Nucleus accumbens (tissue), 56 donors: ENCODE data around the gene DENND5B.
"Not testable (repeated sequence)": the region's sequence is repeated elsewhere in the genome, so short reads cannot be mapped to it uniquely, and the experiment has no call there.

ENCODE experiments used
- DNase-seq, 56 donors: peaks; one replicate each; lab custom pipeline; 2025; lab: John Stamatoyannopoulos, UW

Gene DENND5B

DNA sequence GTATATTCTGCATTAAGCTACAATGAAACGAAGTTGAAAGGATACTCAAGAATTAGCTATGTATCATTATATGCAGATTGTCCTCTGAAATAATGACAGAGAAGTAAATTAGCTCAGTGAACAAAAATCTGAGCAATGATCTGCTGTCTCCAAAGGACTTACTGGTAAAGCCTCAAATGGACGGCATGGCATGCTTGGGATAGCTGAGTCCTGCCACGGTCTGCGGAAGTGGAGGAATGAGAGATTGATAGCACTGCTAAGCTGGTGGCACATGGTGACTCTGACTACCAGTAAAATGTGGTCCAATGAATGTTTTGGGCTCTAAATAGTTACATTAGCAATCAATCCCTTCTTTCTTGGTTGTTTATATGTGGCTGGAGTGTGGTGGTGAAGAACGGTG lies 3.7 kb upstream of the DENND5B start:
- DNase-seq = no peak

DNA sequence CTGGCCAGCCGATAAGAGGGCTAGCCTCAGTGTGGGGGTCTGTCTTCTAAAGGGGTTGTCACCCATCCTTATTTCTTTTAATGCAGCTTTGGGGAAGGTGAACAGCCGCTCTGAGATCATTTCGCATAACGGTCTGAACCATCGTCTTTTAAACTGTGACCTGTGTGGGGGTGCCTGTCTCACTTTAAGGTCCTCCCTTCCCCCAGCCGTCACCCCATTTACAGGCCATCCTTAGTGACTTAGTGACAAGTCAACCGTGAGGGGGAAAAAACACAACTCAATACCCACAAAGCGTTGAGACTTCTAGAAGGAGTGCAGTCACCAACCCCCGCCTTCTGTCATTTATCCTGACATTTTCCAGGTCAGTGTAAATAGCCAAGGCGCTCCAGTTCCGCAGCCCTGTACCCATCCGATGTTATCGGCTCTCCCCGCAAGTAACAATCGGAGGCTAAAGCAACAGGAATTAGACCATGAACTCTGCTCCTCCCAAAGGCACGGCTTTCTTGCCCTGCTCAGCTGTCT lies 505 bp upstream of the DENND5B start:
- DNase-seq = peak in 35 of 56 donors; percentile 1 to 77 (median 53)

DNA sequence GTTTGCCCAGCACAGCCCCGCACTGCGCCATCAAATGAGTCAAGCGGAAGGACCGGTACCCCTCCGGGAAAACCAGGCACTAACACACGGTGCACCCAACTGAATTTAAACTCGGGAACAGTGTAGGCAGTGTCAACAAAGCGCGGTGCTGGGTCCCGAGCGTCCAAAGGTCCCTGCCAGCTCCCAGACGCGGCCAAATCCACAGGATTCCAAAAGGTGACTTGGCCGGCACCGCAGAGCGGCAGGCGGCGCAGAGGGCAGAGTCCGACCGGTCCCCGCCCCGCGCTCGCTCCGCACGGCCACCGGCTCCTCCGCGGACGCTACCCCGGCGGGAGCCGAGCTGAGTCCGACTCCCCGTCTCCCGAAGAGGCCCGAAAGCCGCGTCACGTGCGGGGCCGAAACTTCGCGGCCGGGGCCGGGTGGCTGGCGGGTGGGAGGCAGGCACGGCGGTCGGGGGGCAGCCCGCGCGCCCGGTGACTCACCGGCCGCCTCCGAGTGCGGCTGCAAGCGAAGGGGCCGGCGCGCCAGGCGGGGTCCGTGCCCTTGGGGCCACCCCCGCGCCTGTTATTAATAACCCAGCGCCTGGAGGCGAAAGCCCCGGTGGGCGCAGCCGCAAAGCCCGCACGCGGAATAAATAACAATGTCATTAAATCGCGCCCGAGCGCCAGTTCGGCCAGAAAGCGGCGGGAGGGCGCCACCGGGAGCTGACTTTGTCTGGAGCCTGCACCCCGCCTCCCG lies 863 bp downstream of the DENND5B start:
- DNase-seq = peak in 53 of 56 donors; percentile 1 to 90 (median 63)

DNA sequence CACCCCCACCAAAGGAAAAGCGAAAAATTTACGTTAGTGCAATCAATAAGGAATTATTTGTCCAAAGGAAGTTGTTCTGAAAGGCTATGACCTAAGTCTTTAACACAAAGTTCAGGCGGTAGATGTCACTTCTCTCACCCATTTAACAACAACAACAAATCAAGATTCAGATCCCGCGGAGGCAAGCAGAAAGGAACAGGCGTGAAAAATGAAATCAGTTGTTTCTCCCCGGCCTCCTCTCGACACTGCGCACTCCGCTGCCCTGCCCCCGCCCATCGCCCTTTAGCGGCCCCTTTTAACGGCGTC lies 1.4 kb downstream of the DENND5B start:
- peak in 2 of 56 donors; percentile 20 to 31 for DNase-seq

DNA sequence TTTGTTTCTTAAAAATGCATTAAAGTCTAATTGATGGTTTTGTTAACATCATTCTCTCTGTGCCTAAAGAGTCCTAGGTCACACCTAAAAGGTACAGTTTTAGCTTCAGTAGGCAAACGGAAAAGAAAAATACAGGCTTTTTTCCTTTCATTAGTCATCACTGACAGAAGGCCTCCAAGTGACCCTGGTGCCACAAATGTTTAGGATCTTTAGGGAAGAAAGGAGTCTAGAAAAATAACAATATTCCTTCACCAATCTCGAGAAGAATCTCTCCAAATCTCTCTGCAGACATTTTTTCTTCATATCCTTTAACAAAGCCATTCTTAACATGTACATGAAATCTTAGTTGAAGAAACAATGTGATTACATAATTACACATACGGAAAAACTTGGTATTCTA lies 2.0 kb downstream of the DENND5B start:
- no peak for DNase-seq

DNA sequence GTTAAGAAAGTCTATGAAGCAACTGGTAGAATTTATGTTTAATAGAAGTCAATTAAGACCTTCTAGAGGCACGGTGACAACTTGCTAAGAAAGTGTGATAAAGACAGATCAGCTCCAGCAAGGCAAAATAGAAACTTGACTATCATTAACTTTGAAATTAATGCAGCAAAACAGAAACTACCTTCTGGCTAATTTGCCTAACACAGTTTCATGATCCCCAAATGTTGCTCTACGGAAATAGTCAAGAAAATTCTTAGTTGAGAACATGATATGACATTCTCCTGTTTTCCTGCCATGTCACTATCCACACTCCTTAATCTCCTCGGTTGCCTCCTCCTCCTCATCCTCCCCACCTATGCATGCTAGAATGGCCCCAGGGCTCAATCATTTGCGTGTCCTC lies 4.2 kb downstream of the DENND5B start:
- DNase-seq = no peak

DNA sequence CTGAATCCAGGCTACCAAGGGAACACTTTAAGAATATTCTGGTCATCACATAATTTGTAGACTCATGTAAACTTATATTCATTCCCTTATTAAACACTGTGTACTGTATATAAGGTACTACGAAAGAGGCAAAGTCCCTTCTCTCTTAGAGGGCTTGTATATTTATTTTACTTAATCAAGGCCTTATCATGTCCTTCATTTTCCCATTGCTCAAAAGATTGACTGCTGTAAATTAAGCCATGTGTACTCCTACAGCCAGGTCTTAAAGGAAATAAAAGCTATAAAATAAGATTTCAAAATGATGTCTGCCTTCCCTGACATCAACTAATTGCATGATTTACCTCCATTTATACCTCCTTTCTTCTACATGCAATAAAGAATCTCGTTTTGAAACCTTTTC lies 5.0 kb downstream of the DENND5B start:
- DNase-seq = no peak

DNA sequence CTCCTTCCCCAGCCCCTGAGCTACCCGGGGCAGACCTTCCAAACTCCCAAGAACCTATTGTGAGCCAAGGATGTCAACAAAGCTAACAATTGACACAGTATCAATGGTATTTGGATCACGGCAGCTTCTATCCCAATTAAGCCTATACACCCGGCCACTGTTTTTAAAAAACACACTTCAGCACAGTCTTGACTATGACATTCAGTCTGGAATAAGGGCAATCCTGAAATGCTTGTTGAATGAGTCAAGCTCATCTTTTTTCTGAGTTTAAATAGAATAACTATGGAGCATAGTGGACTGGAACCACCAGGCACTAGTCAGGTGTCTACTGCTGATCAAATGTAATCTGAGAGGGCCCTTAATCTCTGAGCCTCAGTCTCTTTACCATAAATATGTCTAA lies 5.7 kb downstream of the DENND5B start:
- DNase-seq = no peak

DNA sequence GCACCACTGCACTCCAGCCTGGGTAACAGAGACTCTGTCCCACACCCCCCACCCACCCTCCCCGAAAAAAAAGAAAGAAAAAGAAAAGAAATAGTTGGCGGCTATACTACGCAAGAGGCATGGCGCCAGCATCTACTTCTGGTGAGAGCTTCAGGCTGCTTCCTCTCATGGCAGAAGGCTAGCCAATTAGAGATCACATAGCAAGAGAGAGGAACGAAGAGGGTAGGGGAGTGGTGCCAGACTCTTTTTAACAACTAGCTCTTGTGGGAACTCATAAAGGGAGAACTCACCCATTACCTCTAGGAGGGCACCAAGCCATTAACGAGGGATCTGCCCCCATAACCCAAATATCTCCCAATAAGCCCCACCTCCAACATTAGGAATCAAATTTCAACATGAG lies 6.2 kb downstream of the DENND5B start:
- peak in 1 of 56 donors; percentile 0 for DNase-seq

DNA sequence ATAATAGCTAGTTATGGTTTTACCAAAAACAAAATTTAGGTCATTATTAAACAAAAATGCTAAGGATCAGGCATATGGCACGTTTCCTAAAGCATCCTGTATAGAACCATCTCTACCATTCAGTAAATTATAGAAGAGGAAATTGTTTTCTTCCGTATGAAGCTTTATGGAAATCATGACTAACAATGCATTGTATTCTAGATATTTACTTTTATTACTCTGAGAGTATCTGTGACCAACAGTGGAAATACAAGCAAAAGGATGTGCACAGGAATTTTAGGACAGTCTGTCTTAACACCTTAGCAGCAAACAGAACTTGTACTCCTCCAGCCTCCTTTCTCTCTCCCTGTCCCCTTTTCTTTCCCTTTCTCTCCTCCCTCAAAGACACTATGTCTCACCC lies 7.1 kb downstream of the DENND5B start:
- no peak for DNase-seq

DNA sequence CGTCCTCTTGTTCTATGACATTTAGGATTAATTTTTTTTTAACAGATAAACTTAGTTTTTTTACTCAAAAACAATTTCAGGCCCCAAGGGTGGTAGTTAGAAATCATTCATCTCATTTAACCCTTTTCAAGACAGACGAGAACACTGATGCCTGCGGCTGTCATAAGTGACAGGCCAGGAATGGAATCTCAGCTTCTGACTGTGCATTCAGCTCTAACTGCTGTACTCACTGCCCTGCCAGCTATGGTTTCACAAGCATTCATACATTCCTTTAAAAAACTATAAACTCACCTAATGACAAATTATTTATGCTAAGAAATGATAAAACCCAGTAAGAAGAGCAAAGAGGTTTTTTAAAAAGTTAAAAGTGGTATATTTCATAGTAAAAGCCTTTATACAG lies 8.8 kb downstream of the DENND5B start:
- DNase-seq = no peak

DNA sequence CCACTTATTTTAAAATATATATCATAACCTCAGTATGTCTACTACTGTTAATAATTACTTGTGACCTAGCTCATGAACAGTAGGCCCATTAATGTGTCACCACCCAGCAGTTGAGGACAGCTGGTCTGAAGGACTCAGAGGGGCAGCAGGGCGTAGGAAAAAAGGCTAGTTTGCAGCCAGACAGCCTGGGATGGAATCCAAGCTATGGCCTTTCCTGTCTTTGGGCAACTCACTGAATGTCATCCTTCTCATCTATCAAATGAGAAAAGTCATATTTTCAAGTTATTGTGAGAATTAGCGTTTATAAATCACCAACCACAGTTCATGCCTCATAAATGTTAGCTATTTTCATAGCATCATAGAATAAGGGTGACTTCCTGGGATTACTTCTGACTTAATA lies 12.3 kb downstream of the DENND5B start:
- DNase-seq = peak in 31 of 56 donors; percentile 1 to 56 (median 13)

DNA sequence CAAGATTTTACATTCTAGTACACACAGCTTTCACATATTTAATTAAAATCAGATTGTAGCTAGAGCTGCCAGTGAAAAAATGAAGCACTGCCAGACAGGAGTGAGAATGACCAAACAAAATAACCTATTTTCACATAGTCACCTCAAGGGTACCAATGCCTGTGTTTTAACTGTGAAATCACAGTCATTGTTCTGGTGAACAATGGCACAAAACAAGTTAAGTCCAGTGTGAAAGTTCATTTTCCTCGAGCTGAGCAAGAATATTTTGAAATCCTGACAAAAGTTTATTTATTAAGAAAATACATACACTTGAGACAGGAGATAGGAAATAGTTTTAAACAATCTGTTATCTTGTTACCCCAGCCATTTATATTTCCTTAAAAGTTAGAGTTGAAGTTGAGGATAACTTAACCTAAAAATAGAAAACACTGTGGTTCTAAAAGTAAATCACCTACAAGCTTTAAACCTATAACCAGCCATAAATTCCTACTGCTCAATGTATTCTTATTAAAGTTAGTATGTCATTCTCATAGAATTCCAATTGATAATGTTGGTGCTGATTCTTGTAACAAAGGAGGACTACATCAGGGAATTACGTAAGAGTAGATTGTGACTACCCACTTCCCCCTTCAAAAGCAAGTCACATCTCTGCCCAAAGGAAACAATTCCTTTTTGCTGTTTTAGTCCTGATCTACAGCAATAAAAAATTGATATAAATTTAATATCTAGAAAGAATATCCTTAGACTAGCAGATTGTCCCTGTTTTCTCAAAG lies 15.9 kb downstream of the DENND5B start:
- DNase-seq = no peak

DNA sequence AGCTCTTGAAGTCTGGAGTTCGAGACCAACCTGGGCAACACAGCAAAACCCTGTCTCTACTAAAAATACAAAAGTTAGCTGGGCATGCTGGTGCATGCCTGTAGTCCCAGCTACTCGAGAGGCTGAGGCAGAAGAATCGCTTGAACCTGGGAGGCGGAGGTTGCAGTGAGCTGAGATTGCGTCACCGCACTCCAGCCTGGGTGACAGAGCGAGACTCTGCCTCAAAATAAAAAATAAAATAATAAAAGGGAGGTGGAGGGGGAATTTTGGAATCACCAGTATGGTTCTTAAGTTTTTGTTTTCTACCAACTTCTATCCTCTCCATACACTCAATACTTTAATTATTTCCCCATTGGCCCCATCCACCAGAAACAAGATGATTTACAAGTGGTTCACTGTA lies 16.6 kb downstream of the DENND5B start:
- not testable (repeated sequence) for DNase-seq

DNA sequence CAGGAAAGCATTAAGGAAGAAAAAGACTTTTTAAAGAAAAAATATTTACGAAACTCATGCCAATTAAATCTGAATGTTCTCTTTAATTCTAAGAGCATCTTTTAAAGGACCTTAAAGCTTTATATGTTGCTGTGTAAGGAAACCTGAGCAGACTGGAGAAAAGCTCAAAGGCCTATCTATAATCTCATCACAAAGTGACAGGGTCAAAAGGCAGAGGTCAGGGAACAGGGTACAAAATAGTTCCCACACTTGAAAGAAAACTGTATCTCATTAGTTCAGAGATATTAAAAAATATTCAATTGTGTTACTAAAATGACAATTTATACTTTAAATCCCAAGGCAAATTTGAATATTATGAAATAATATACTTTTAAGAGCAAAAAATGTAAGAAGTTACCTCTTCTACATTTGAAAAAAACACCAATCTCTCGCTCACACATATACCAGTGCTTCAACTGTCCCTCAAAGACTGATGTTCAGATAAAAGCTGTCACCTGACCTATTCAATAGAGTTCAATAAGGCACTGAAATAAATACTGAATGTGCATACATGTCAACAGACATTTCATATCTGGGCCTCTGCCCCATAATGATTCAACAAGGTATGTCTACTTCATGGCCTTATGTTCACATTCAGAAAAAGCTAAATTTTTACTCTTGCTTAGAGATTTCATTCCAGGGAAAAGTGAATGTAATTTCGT lies 17.9 kb downstream of the DENND5B start:
- no peak for DNase-seq

DNA sequence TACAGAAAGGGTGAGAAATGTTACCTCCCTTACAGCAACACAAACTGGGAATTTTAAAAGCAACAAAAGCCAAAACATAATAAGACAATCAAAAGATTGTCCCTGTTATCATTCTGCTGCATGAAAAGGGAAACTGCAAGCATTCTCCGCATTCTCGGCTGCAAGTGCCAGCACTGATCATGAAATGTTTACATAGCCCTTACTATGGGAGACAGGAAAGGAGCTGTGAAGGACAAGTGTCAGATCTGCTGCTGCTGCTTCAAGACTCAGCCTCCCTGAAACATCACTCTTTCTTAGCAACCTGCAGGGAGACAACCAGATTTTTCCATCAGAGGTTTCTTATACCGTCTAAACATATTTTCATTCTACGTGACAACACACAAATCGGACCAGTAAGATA lies 20.1 kb downstream of the DENND5B start:
- DNase-seq = no peak

DNA sequence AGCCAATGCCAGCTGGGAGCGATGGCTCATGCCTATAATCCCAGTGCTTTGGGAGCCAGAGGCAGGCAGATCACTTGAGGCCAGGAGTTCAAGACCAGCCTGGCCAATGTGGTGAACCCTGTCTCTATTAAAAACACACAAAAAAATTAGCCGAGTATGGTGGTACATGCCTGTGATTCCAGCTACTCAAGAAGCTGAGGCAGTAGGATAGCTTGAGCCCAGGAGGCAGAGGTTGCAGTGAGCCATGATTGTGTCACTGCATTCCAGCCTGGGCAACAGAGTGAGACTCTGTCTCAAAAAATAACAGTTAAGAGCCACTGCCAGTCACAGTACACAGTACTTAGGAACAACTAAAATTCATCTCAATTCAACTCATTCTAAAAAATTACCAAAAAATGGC lies 21.4 kb downstream of the DENND5B start:
- not testable (repeated sequence) for DNase-seq

DNA sequence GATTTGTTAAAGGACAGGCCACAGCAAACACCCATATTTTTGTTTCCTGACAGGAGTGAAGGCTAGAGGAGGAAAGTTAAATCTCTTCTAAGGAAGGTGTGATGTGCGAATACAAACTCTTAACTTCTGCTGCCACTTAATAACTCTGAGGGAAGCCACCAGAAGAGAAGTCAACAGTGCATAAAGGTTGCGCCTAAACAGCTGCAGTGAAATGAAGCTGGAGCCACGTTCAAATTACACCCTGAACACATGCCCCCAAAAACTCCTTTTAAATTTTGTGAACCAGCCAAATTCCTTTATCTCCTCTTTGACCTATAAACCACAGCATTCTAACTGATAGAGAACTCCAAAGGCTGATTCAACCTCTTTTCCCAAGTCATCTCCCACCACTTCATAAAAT lies 22.4 kb downstream of the DENND5B start:
- no peak for DNase-seq

DNA sequence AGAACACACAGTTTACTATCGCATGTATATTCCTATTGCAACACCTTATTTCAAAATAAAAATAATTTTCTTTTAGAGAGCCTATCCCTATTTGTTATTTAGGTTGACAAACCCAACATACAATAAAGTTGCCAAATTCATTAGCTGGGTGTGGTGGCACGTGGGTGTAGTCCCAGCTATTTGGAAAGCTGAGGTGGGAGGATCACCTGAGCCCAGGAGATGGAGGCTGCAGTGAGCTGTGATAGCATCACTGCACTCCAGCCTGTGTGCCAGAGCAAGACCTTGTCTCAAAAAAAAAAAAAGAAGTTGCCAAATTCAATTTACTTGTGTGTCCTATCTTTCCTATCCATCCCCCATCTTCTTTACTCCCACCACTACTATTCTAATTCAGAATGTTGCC lies 23.9 kb downstream of the DENND5B start:
- peak in 3 of 56 donors; percentile 1 to 6 (median 5) for DNase-seq

DNA sequence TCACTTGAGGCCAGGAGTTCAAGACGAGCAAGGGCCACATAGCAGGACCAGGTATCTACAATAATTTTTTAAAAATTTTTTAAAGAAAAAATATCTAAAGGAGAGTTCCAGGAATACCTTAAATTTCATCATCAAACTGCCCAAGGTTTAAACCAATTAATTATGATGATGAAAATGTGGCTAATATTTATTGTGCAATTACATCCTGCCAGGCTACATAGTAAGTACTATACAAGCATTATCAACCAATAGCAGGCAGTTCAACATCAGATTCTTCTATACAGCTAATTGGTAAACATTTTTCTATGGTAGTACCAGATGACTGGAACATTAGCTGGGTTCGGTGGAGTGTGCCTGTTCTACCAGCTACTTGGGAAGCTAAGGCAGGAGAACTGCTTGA lies 24.4 kb downstream of the DENND5B start:
- no peak for DNase-seq

DNA sequence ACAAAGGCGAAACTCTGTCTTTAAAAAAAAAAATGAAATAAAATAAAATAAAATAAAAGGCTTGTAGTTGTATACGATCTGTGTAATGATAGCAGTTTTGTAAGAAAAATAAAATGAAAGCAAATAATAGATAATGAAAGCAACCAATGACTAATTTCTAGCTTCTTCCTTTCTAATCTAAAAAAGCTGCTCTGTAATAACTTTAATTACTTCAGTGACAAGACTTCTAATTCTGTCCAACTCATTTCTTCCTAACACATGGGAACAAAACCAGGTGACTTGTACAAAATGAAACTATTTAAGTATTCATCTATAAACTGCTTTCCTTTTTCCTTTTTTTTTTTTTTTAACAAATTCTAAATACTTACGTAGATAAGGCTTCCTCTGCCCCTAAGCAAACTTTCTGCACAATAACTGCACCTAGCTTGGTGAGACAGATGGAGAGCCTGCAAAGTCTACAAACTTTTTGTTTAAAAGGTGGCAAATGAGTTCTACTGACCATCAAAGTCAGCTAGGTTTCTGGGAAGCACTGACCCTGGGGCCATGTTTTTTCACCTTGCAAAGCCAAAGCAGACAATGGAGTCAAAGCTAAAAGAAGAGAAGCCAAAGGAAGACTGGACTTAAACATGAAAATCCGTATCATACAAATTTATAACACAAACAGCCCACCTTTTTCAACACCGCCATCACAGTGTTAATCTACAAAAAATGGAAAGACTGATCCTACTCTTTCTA lies 28.2 kb downstream of the DENND5B start:
- DNase-seq = no peak
